Caki2 (cell line): Measurements from ENCODE around the gene HLA-E. TPM values are rescaled to one million over a fixed set of nuclear protein-coding genes. Genes with fewer than 3 reads are reported as not detected.

ENCODE experiments used
- DNase-seq: peaks from one replicate; pipeline ENCODE4 v3.0.0-alpha.2; 2015; ENCODE audit warnings: low read depth
- in situ Hi-C: cut with HindIII; loops from 2 replicates; pipeline ENCODE4 v1.10.0; 2016; ENCODE audit warnings: low sequenced_read_pairs, low pct_unique_long_range_greater_than_20kb, mixed read lengths
- total RNA-seq: library from RNA; depleted of rRNA; stranded (reverse); fragments of >200 nt; shearing (Covaris generic); gene quantifications from 2 replicates; pipeline ENCODE4 v1.2.3, GENCODE V29; 2014; ENCODE audit warnings: low replicate concordance; rRNA removed

Gene HLA-E
- 210 and 213 TPM in 2 replicates for total RNA-seq

- in situ Hi-C loops: no loop called here
Observed at GRCh38 chr6:30489081-30490025, at the start of gene HLA-E. Gene HLA-E, plus strand, starts transcription at chr6:30489509. Its CDS starts 23 bp downstream, at chr6:30489532.

GRCh38 chr6:30441171-30441570 is 48.1 kb upstream of the HLA-E start:
- in situ Hi-C loops: no loop called here
- no peak for DNase-seq

More at GRCh38 chr6:30489081-30490025, at the start of gene HLA-E:
- peak; percentile 97 for DNase-seq

- no peak for DNase-seq
Observed at GRCh38 chr6:30443657-30444450, 45.5 kb upstream of the HLA-E start.

GRCh38 chr6:30444451-30444742 is 44.9 kb upstream of the HLA-E start:
- in situ Hi-C loops: no loop called here

More at GRCh38 chr6:30443657-30444450, 45.5 kb upstream of the HLA-E start:
- in situ Hi-C loops: no loop called here

GRCh38 chr6:30446259-30446658 is 43.0 kb upstream of the HLA-E start:
- DNase-seq: no peak

More at GRCh38 chr6:30444451-30444742, 44.9 kb upstream of the HLA-E start:
- DNase-seq: no peak

GRCh38 chr6:30447237-30447636 is 42.1 kb upstream of the HLA-E start:
- DNase-seq: no peak
- in situ Hi-C loops: no loop called here

More at GRCh38 chr6:30446259-30446658, 43.0 kb upstream of the HLA-E start:
- in situ Hi-C loops: no loop called here

- in situ Hi-C loops: loop anchor here (10.0 kb wide), 1 partner anchor 94 kb away; no protein-coding TSS in a partner anchor
- no peak for DNase-seq
Observed at GRCh38 chr6:30450548-30450908, 38.8 kb upstream of the HLA-E start.

- DNase-seq: no peak
- in situ Hi-C loops: loop anchor here (10.0 kb wide), 1 partner anchor 94 kb away; no protein-coding TSS in a partner anchor
Observed at GRCh38 chr6:30450909-30451841, 38.1 kb upstream of the HLA-E start.

- no peak for DNase-seq
- in situ Hi-C loops: loop anchor here (10.0 kb wide), 1 partner anchor 92 kb away; no protein-coding TSS in a partner anchor
Observed at GRCh38 chr6:30452736-30453507, 36.4 kb upstream of the HLA-E start.

GRCh38 chr6:30453508-30454116 is 35.7 kb upstream of the HLA-E start:
- in situ Hi-C loops: loop anchor here (10.0 kb wide), 1 partner anchor 91 kb away; no protein-coding TSS in a partner anchor
- peak; percentile 82 for DNase-seq

- no peak for DNase-seq
- in situ Hi-C loops: loop anchor here (10.0 kb wide), 1 partner anchor 86 kb away; no protein-coding TSS in a partner anchor
Observed at GRCh38 chr6:30459145-30459544, 30.2 kb upstream of the HLA-E start.

GRCh38 chr6:30461055-30461454 is 28.3 kb upstream of the HLA-E start:
- no peak for DNase-seq
- in situ Hi-C loops: no loop called here

- no peak for DNase-seq
- in situ Hi-C loops: no loop called here
Observed at GRCh38 chr6:30462482-30462881, 26.8 kb upstream of the HLA-E start.

GRCh38 chr6:30463242-30463641 is 26.1 kb upstream of the HLA-E start:
- in situ Hi-C loops: no loop called here
- no peak for DNase-seq

GRCh38 chr6:30463651-30464618 is 25.4 kb upstream of the HLA-E start:
- in situ Hi-C loops: no loop called here
- DNase-seq: no peak
